AG04449 (cell line): ENCODE results near the gene CCIN.
"Not testable (repeated sequence)": the region's sequence is repeated elsewhere in the genome, so short reads cannot be mapped to it uniquely, and the experiment has no call there.

Experiments used
- CTCF ChIA-PET: fragments of 350-600 bp; formaldehyde crosslinking; extraction: SDS; loops from one replicate; lab custom pipeline; 2021; ENCODE audit warnings: antibody characterized with exemption; lab: Yijun Ruan, JAX
- POLR2A ChIA-PET: fragments of 400-600, 350-600 bp; formaldehyde crosslinking; extraction: SDS; loops from one replicate; lab custom pipeline; 2020; ENCODE audit warnings: antibody characterized with exemption, inconsistent platforms; lab: Yijun Ruan, JAX
- DNase-seq: peaks from one replicate; pipeline ENCODE4 v3.0.0-alpha.2; 2010; ENCODE audit warnings: low read depth, low spot score
- H3K4me3 ChIP-seq: 2 replicates; pipeline ENCODE4 v1.5.1; 2011; ENCODE audit warnings: low read depth, mild to moderate bottlenecking, control low read depth, low read length
- TF ChIP-seq, protein P1 (sequence below): IDR thresholded peaks from one replicate; pipeline ENCODE4 v1.5.1; 2011; ENCODE audit warnings: mild to moderate bottlenecking, moderate library complexity, low read length, control low read depth, inconsistent platforms; ENCODE audit not compliant: insufficient read depth; ENCODE audit errors: missing control alignments

Gene CCIN

DNA sequence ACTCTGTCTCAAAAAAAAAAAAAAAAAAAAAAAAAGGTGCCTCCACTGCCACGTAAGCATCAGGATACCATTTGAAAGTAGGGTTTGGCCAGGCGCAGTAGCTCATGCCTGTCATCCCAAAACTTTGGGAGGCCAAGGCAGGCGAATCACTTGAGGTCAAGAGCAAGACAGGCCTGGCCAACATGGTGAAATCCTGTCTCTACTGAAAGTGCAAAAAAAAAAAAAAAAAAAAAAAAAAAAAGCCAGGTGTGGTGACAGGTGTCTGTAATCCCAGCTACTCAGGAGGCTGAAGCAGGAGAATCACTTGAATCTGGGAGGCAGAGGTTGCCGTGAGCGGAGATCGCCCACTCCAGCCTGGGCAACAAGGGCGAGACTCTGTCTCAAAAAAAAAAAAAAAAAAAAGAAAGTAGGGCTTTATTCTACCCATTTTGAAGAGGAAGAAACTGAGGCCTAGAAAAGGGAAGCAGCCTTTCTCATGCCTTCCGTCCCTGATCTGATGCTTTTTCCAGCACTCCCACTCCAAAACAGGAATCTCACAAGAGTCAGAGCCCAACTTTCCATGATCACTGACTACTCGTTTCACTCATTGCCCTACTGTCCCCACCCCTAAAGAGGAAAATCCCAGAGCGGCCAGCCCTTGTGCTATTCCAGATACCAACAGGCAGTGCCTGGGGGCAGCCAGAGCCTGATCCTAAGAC lies 16.3 kb upstream of the CCIN start:
- DNase-seq: no peak
- CTCF ChIA-PET: interaction anchor here (1.4 to 12.5 kb wide), 2 partner anchors 11 to 207 kb away, joined by 3 to 103 read pairs; no protein-coding TSS in a partner anchor
- POLR2A ChIA-PET: interaction anchor here (2.1 kb wide), 1 partner anchor 10 kb away, joined by 8 read pairs; no protein-coding TSS in a partner anchor
- H3K4me3 ChIP-seq: no peak overlapping the region
- TF ChIP-seq, protein P1, sequence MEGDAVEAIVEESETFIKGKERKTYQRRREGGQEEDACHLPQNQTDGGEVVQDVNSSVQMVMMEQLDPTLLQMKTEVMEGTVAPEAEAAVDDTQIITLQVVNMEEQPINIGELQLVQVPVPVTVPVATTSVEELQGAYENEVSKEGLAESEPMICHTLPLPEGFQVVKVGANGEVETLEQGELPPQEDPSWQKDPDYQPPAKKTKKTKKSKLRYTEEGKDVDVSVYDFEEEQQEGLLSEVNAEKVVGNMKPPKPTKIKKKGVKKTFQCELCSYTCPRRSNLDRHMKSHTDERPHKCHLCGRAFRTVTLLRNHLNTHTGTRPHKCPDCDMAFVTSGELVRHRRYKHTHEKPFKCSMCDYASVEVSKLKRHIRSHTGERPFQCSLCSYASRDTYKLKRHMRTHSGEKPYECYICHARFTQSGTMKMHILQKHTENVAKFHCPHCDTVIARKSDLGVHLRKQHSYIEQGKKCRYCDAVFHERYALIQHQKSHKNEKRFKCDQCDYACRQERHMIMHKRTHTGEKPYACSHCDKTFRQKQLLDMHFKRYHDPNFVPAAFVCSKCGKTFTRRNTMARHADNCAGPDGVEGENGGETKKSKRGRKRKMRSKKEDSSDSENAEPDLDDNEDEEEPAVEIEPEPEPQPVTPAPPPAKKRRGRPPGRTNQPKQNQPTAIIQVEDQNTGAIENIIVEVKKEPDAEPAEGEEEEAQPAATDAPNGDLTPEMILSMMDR: no peak

DNA sequence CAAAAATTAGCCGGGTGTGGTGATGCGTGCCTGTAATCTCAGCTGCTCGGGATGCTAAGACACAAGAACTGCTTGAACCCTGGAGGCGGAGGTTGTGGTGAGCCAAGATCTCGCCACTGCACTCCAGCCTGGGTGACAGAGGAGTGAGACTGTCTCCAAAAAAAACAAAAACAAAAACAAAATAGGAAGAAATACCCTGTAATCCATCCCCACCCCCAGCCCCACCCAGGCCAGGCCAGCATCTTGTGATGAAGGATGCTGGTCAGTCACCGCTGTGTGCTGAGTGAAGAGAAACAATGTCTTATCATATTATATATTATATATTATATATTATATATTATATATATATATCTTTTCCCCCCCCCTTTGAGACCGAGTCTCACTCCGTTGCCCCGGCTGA lies 15.4 kb upstream of the CCIN start:
- CTCF ChIA-PET: interaction anchor here (1.2 to 12.5 kb wide), 2 partner anchors 10 to 36 kb away, joined by 3 to 103 read pairs; no protein-coding TSS in a partner anchor
- TF ChIP-seq, protein P1: no peak
- H3K4me3 ChIP-seq: no peak overlapping the region
- POLR2A ChIA-PET: no interaction called here
- no peak for DNase-seq

DNA sequence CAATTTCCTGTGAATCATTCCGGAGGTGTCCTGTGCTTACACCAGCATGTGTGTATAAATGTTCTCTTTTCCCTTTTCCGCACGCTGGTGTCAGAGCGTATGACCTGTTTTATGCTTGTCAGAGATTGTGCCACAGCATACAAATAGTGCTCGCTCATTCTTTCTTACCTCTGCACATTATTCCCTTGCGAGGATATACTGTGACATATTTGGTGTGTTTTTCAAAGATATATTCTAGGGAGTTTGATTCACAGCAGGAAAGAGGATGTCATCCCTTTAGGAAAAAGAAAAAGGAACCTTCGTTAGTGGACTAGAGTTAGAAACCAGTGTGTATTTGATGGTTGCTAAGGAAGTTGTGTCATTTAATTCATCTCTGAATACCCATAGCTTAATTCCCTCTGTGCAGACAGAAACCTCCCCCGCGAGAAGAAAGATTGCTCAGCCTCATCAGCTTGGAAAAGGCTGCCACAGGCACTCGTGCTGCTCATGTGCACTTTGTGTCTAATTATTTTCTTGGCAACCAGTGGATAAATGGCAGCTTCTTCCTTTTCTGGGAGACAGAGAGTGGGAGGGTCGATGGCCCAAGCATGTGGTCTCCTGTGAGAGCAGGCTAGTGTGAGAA lies 14.7 kb upstream of the CCIN start:
- POLR2A ChIA-PET: interaction anchor here (0.6 to 1.2 kb wide), 3 partner anchors 9 to 269 kb away, joined by 3 read pairs; no protein-coding TSS in a partner anchor
- TF ChIP-seq, protein P1: no peak
- CTCF ChIA-PET: interaction anchor here (1.2 to 12.5 kb wide), 3 partner anchors 10 to 37 kb away, joined by 3 to 103 read pairs (median 3); no protein-coding TSS in a partner anchor
- no peak for DNase-seq
- no peak overlapping the region for H3K4me3 ChIP-seq

DNA sequence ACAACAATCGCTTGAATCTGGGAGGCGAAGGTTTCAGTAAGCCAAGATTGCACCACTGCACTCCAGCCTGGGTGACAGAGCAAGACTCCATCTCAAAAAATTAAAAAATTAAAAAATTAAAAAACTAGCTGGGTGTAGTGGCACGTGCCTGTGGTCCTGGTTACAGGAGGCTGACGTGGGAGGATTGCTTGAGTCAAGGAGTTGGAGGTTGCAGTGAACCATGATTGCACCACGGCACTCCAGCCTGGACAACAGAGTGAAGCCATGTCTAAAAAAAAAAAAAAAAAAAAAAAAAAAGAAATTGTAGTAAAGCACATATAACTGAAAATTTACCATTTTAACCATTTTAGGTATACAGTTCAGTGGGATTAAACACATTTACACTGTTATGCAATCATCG lies 13.1 kb upstream of the CCIN start:
- ChIA-PET POLR2A (no interaction called here), CTCF (interaction anchor here (12.5 kb wide), 1 partner anchor 8 kb away, joined by 103 read pairs; no protein-coding TSS in a partner anchor)
- H3K4me3 ChIP-seq: no peak overlapping the region
- TF ChIP-seq, protein P1: no peak
- no peak for DNase-seq

DNA sequence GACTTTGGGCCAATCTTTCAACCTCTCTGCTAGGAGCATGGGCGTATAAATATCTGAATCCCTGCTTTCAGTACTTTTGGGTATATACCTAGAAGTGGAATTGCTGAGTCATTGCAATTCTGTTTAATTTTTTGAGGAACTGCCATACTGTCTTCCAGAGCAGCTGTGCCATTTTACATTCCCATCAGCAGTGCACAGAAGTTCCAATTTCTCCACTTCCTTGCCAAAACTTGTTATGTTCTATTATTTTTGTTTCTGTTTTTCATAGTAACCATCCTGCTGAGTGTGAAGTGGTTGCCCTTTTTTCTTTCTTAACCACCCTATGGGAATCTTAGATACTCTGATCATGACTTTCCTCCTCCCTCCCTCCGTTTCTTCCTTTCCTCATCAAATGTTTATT lies 11.1 kb upstream of the CCIN start:
- TF ChIP-seq, protein P1: no peak
- CTCF ChIA-PET: interaction anchor here (12.5 kb wide), 1 partner anchor 6 kb away, joined by 103 read pairs; no protein-coding TSS in a partner anchor
- POLR2A ChIA-PET: no interaction called here
- no peak overlapping the region for H3K4me3 ChIP-seq
- DNase-seq: no peak

DNA sequence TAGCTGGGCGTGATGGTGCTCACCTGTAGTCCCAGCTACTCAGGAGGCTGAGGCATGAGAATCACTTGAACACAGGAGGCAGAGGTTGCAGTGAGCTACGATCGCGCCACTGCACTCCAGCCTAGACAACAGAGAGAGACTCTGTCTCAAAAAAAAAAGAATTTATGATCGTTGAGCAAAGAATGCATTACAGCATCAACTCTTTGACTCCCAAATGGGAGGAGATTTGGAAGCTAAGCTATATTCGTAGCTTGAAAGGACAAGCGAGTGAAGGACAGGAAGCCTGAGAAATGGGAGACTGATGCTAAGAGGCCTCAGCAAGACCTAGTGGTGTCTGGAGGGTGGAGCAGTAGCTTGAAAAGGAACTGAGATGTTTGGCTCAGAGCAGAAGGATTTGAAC lies 10.3 kb upstream of the CCIN start:
- ChIA-PET POLR2A (no interaction called here), CTCF (no interaction called here)
- TF ChIP-seq, protein P1: no peak
- DNase-seq: no peak
- no peak overlapping the region for H3K4me3 ChIP-seq

DNA sequence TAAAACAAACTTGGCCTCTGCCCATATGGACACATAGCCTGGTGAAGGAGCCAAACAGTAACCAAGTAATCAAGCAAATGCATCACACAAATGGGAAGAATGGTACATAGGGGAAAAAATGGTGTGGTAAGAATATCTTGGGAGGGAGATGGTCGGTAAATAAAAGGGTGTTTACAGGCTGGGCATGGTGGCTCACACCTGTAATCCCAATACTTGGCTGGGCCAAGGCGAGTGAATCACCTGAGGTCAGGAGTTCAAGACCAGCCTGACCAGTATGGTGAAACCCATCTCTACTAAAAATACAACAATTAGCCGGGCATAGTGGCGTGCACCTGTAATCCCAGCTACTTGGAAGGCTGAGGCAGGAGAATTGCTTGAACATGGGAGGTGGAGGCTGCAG lies 9.7 kb upstream of the CCIN start:
- DNase-seq, CTCF ChIA-PET, H3K4me3 ChIP-seq: not testable (repeated sequence)
- POLR2A ChIA-PET: interaction anchor here (0.6 kb wide), 2 partner anchors 8 to 32 kb away, joined by 3 read pairs; no protein-coding TSS in a partner anchor

DNA sequence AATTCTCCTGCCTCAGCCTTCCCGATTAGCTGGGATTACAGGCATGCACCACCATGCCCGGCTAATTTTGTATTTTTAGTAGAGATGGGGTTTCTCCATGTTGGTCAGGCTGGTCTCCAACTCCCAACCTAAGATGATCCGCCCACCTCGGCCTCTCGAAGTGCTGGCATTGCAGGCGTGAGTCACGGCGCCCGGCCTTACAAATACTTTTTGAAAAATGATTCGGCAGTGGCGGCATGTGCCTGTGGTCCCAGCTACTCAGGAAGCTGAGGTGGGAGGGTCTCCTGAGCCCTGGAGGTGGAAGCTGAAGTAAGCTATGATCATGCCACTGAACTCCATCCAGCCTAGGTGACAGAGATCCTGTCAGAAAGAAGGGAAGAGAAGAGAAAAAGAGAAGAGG lies 9.1 kb upstream of the CCIN start:
- not testable (repeated sequence) for DNase-seq, H3K4me3 ChIP-seq
- CTCF ChIA-PET: interaction anchor here (0.6 kb wide), 1 partner anchor 13 kb away, joined by 3 read pairs; no protein-coding TSS in a partner anchor
- POLR2A ChIA-PET: interaction anchor here (0.6 kb wide), 1 partner anchor 31 kb away, joined by 3 read pairs; no protein-coding TSS in a partner anchor
